HG02885 (cell line): ENCODE data around the gene ACP6.
A peak's percentile ranks its signal among the peaks of the same experiment; 100 is the strongest.

Source experiments
- ATAC-seq: cut with Tn5 transposase; IDR thresholded peaks from one replicate; pipeline ENCODE4 v1.9.1; 2021; ENCODE audit warnings: mild to moderate bottlenecking; ENCODE audit not compliant: unreplicated experiment, poor library complexity

The ACP6 gene

GRCh38 chr1:147652306-147652705 is 18.0 kb downstream of the ACP6 start:
- no peak for ATAC-seq

- no peak for ATAC-seq
Observed at GRCh38 chr1:147651466-147651865, 18.9 kb downstream of the ACP6 start.

GRCh38 chr1:147648933-147649332 is 21.4 kb downstream of the ACP6 start:
- no peak for ATAC-seq

GRCh38 chr1:147647796-147648633 is 22.3 kb downstream of the ACP6 start:
- no peak for ATAC-seq

GRCh38 chr1:147643974-147644373 is 26.4 kb downstream of the ACP6 start:
- ATAC-seq: no peak

GRCh38 chr1:147641695-147642592 is 28.4 kb downstream of the ACP6 start:
- no peak for ATAC-seq

- ATAC-seq: no peak
Observed at GRCh38 chr1:147641291-147641690, 29.0 kb downstream of the ACP6 start.

GRCh38 chr1:147640553-147641165 is 29.7 kb downstream of the ACP6 start:
- peak; percentile 92 for ATAC-seq

- no peak for ATAC-seq
Observed at GRCh38 chr1:147636314-147636713, 34.0 kb downstream of the ACP6 start.

- ATAC-seq: no peak
Observed at GRCh38 chr1:147635342-147635741, 35.0 kb downstream of the ACP6 start.

GRCh38 chr1:147634645-147635044 is 35.7 kb downstream of the ACP6 start:
- no peak for ATAC-seq

- ATAC-seq: no peak
Observed at GRCh38 chr1:147633759-147634158, 36.6 kb downstream of the ACP6 start.

- ATAC-seq: no peak
Observed at GRCh38 chr1:147631839-147632238, 38.5 kb downstream of the ACP6 start.

- no peak for ATAC-seq
Observed at GRCh38 chr1:147630447-147630846, 39.9 kb downstream of the ACP6 start.

GRCh38 chr1:147630022-147630421 is 40.3 kb downstream of the ACP6 start:
- no peak for ATAC-seq

GRCh38 chr1:147628441-147628840 is 41.9 kb downstream of the ACP6 start:
- no peak for ATAC-seq

GRCh38 chr1:147627435-147628110 is 42.8 kb downstream of the ACP6 start:
- no peak for ATAC-seq

GRCh38 chr1:147626739-147627138 is 43.6 kb downstream of the ACP6 start:
- ATAC-seq: no peak

- no peak for ATAC-seq
Observed at GRCh38 chr1:147626291-147626690, 44.0 kb downstream of the ACP6 start.

- no peak for ATAC-seq
Observed at GRCh38 chr1:147625362-147625995, 44.8 kb downstream of the ACP6 start.
